NCI-H2171 treated with DMSO at 0.1 percent for 48 hours (cell line): ENCODE measurements around the gene ACOT7.
A peak's percentile ranks its signal among the peaks of the same experiment; 100 is the strongest.

Experiments
- DNase-seq: peaks from one replicate; lab custom pipeline; 2025; lab: John Stamatoyannopoulos, UW

The ACOT7 gene

DNA sequence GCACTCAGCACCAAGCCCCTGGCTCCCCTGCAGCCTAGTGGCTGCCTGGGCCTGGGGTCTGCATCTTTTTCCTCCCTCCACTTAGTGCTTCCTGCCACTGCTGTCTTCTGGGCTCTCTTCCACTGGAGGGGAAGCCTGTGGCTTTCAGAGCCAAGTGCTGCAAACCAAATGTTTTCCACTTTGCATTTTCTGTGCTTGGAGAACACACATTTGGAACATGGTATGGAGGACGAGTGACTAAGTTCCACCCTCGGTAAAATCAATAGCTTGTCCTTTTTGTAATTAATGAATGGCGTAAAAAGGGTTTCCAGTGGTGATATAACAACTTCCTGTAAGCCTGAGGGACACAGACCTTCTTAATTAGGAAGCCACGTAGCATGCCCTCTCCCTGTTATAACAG lies 122.6 kb downstream of the ACOT7 start:
- no peak for DNase-seq

DNA sequence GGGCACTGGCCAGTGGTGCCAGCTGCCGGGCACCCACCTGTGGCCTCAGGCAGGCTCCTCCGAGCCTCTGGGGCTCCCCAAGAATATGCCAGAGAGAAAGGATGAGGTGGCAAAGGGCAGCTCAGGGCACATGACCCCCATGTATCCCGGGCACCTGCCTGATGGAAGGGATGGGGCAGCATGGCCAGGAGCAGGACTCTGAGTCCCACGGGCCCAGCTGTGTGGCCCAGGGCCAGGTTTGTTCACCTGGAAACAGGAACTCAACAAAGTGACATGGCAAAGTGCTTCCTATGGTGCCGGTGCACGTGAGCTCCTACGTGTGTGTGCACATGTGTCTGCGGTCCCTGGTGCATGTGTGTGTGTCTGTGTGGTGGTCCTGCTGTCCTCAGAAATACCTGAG lies 123.2 kb downstream of the ACOT7 start:
- peak; percentile 78 for DNase-seq

DNA sequence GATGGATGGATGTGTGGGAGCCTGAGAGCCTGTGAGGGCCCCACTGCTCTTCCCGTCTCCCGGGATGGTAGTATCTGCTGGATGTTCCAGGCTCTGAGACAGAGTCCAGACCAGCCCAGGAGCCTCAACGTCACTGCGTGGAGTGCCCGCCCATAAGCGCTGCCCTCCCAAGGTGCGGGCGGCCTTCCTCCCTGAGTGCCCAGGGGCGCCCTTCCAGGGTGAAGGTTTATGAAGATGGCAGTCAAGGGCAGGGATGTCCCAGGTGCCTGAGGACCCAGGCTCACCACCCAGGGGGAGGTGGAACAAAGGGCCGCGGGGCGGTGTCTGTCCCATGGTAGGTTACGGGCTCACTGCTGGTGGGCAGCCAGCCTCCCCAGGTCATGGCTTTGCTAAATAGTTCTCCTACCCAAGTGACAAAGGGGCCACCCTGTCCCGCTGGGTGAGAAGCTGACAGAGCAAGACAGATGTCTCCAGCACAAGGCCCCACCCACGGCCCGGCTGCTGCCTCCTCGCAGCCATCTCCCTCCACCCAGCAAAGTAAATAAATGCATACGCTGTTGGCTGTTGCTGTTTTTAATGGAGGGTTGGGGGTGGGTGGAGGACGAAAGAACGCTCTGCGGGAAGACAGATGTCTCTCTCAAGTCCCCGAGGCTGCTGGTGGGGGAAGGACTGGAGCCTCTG lies 123.7 kb downstream of the ACOT7 start:
- DNase-seq: peak; percentile 93

DNA sequence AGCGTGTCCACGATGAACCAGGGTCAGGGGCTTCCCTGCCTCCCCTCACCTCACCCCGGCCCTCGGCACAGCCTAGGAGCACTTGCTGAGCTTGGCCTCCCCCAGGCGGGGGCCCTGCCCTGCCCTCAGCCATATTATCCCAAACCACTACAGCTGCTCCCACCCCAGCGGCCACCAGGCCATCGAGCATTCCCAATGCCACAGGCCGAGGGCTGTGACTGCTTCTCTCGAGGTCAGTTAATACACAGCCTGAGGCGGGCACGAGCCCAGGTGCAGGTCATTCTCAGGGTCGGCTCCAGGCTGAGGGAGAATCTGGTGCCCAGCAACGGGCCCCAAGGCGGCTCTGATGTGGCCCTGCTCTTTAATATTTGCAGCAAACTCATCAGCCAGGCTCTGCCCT lies 124.3 kb downstream of the ACOT7 start:
- DNase-seq: no peak

DNA sequence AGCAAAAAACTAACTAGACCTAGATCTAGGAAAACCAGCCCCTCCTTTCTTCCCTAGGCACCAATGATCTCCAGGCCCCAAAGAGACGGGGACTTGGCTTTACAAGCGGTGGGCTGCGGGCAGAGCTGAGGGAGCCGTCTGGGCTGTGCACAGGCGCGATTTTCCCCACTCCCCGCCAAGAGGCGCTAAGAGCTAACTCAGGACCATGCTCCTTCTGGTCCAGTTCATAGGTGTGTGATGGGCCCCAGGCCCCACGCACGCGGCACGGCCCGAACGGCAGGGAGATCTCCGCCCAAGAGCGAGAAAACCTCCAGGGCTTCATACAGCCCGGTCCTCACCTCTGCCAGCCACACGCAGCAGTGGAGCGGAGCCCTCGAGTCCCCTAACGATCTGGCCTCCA lies 125.2 kb downstream of the ACOT7 start:
- DNase-seq: no peak

DNA sequence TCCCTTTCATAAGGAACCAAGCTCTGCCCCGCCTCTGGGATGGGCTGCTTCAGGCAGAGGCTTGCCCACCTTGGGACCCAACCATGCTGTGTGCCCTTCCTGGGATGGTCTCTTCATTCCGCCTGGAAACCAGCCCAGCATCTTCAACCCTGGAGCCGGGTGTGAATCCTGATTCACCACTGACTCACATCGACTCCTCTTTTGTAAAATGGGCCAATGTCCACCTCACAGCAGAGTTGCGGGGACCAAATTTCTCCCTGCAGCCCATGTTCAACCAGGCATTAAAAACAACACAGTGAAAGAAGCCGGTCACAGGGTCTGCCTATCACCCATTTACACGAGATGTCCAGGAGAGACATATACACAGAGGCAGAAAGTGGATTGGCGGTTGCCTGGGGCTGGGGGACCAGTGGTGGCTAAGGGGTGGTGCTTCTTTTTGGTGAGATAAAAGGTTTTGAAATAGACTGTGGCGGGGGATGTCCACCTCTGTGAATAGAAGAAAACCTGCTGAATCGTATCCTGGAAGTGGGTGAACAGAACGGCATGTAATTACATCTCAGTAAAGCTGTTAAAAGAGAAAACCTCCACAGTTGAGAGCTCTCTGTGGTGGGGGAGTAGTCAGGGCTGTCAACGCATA lies 125.8 kb downstream of the ACOT7 start:
- no peak for DNase-seq

DNA sequence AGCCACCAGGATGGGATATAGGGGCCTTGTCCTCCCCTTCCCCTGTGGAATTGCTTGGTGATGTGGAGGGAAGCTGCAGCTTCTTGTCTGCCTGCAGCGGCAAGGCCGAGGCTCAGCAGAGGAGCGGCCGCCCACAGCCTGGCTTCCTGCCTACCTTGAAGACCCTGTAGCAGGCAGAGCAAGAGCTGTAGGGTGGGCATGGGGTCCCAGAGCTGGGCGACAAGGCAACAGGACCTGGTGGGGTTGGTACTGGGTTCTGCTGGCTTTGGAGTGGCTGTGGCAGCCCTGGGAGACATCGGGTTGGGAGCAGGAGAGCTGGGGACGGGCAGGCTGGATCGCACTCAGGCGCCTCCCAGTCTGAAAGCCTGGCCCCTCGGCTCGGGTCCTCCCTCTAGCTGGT lies 126.9 kb downstream of the ACOT7 start:
- DNase-seq: no peak

DNA sequence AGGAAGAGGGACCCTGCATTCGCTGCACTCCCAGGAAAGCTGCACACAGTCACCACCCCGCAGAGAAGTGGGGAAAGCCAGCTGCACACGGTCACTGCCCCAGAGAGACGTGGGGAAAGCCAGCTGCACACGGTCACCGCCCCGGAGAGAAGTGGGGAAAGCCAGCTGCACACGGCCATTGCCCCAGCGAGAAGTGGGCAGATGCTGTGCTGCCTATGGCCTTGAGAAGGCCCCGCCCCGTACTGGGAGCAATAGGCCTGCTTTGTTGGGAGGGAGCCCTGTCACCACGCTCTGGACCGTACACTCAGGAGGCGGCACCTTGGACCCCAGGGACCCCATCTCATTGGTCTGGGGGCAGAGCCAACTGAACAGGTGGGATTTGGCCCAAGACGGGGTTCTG lies 128.4 kb downstream of the ACOT7 start:
- no peak for DNase-seq

DNA sequence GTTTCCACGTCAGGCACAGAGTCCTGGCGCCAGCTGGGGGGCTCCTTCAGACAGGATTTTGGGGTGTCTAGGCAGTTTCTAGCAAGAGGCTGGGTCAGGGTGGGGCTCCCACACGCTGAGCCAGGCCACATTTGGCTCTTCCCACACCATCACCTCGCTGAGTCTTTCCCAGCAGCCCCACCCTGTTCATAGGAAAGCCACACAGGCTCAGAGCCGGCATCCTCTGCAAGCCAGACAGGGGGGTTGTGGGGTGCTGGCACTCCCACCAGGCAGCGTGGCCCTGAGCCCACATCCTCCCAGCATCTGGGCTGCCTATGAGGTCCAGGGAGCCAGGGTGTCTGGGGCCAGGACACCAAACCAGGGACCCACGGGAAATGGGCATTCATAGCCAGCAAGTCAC lies 129.9 kb downstream of the ACOT7 start:
- no peak for DNase-seq

DNA sequence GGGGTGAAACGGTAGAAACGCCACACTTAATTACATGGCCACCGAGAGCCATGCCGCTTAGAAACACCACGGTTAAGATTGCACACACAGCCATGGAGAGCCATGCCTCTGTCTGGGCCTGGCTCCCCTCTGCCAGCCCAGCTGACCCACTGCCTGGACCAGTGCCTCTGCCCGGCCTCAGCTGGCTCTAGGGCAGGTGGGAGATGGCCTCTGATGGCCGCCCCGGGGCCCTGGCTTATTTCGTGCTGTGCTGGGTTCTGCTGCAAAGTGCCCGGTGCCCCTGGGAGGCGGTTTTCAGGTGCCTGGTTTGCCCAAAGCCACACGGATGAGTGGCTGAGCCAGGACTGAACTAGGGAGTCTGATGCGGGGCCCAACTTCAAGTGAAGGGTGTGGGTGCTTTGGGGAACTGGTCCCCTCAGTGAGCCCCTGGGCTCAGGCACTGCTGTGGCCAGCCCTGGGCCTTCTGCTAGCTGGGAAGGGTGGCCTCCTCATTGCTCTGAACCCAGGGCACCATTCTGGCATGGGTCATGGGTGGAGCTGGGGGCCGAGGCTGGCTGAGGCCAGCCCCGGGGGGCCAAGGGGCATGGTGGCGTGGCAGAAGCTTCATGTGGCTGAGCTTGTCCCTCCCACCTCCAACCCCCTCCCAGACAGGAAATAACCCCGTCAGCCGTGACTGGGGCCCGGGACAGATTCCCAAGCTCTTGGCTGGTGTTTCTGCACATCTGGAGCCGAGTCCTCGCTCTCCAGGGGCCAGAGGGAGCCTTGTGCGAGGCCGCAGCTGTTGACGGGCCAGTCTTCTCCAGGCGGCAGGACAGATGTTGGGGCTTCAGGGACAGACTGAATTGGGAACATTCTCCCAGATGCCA lies 130.8 kb downstream of the ACOT7 start:
- no peak for DNase-seq

DNA sequence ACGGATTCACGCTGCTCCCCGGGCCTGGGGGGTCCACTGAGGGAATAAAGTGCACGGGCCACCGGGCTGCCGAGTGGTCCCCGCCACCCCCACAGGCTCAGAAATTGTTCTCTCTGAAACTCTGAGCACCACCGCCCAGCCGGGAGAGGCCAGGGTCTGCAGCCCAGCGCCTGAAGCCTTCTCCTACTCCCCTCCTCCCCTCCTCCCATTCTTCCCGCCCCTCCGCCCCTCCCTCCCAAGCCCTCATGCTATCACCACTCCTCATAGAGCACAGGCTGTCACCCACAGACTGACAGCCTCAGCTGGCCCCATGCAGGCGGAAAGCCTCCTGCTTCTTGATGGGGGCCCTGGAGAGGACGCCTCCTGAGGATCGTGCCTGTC lies 132.0 kb downstream of the ACOT7 start:
- peak; percentile 80 for DNase-seq

DNA sequence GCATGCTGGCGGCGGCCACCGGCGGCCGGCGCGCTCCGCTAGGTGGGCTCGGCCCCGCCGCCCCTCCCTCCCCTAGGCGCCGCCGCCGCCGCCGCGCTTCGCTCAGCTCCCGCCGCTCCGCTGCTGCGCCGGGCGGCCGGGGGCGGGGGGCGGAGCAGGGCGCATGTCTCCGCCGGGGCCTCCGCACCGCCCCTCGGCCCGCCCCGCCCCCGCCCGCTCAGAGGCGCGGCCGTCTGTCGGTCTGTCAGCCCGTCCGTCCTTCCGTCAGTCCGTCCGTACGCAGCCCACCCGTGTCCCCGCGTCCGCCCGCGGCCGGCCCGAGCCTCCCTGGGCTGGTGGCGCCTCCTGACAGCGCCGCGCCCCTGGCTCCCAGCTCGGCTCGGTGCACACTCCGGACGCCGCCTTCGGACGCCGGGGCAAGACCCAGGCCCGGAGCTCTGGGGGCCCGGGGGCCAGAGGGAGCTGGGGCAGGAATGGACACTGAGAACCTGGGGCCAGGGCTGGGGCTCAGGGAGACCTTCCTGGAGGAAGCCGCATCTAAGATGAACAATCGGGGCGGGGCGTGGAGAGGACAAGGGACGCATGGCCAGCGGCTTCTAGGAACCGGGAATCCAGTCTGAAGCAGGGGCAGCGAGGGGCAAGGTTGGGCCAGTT lies 132.5 kb downstream of the ACOT7 start, which contains the start of gene GPR153:
GPR153 (minus strand) TSS at position 138 of the 654 bp plus-strand sequence. CDS start 6,193 bp downstream, outside the sequence.
- DNase-seq: peak; percentile 45

DNA sequence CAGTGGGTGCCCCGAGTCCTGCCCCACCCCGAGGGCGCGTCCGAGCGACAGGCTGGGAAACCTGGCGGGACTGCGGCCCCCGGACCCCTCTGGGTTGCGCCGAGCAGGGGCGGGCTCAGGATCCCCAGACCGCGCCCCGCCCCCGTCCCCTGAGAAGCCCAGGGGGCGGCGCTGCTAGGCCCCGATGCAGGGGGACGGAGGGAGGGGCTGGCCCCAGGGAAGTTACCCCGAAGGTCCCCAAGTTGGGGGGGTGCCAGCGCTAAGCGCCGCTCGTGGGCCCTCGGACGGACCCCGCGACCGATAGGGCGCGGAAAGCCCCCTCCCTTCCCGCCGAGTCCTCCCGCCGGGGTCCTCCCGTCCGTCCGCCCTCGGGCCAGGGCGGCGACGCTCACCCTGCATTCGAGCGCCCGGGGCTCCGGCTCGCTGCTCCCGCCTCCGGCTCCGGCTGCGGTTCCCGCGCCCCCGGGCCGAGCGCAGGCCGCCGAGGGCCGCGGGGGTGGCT lies 133.1 kb downstream of the ACOT7 start:
- DNase-seq: no peak

DNA sequence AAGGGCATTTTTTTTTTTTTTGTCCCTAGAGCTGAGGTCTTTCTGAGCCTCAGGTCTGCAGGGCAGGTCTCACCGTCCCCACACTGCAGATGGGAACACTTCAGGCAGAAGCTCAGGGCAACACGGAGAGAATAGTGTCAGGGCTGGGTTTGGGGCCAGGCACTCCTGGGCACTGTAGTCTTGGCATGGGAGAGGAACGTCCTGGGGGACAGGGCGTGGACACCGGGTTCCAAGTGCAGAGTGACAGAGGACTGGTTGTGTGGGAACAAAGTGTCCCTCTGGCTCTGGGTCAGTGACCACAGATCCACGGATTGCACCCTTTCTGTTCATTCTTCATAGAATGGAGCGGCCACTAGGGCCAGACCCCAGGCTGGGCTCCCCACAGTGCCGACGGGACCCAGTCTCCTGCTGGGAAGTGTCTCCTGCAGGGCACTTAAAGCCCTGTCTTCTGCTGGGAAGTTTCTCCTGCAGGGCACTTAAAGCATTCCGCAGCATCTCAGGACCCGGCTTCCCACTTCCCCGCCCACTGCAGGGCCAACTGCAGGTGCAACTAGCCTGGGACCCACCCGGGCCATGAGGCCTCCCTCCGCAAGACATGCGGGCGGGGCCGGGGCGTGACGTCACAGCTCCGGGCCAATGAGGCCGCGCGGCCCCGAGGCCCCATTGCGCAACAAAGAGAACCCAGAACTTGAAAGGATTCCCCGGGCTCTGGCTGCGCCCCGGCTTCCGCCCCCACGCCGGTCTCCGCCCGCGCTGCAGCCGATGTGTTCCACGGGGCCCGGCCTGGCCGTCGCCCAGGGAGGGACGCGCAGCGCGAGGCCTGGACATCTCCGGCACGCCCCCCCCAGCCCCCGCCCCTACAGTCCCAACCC lies 133.8 kb downstream of the ACOT7 start:
- DNase-seq: peak; percentile 60

DNA sequence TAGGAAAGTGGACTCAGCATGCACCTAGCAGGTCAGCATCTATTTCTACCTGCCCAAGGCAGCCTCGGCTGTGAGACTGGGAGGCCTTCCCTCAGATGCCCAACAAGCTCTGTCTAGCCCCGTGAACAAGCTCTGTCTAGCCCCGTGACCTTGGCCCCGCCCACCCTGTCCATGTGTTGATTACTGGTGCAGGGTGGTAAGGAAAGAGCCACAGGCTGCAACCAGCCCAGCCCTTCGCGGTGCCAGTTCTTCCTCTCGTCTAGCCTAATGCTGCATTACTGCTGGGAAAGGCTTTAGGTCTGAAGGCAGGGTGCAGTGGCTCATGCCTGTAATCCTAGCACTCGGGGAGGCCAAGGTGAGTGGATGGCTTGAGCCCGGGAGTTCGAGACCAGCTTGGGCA lies 134.9 kb downstream of the ACOT7 start:
- DNase-seq: no peak

DNA sequence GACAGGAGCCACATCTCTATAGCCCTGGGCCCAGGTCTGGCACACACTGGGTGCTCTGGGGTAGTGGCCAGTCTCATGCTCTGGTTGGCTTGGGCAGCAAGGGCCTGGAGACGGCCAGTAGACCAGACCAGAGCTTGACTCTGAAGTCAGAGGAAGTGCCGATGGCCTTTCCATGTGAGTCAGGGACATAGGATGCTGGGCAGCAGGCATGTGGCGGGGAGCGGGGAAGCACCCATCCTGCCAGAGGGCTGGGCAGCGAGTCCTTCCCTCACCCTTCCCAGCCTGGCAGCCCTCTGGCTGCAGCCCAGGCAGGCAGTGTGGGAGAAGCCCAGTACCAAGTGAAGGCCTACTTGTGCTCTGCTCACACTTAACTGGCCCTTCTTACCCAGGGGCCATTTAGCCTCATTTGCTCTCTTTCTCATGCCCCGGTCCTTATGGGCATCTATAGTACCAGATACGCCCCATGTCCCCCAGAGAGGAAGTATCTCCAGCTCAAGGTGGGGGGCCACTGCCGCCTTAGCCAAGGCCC lies 136.0 kb downstream of the ACOT7 start:
- no peak for DNase-seq

DNA sequence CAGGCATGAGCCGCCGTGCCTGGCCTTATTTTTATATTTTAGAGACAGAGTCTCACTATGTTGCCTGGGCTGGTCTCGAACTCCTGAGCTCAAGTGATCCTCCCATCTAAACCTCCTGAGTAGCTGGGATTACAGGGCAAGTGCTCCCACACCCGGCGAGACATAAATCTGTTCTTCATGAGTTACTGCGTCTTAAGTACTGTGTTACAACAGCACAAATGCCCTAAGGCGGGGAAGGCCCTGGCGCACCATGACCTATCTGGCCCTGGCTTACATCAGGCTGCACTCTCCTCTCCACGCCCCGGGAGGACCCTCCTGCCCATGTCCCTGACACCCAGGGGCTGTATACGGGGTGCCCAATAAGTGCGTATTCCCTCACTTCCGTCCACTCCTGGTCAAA lies 136.9 kb downstream of the ACOT7 start:
- DNase-seq: no peak

DNA sequence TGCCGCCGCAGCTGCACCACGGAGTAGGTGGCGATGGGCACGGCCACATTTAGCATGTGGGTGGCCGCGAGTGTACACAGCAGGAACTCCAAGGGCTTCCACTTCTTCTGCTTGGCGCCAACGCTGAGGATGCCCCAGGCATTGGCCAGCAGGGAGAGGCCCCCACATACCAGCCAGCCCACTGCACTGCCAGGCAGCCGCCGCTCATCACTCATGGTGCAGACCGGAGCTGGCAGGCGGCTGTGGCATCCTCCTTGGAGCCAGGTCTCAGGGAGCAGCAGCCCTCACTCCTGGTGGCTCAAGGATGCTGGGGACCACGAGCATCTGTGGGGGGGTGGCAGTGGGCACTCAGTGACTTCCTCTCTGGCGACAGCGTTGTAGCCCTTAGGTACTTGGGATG lies 138.9 kb downstream of the ACOT7 start:
- no peak for DNase-seq

DNA sequence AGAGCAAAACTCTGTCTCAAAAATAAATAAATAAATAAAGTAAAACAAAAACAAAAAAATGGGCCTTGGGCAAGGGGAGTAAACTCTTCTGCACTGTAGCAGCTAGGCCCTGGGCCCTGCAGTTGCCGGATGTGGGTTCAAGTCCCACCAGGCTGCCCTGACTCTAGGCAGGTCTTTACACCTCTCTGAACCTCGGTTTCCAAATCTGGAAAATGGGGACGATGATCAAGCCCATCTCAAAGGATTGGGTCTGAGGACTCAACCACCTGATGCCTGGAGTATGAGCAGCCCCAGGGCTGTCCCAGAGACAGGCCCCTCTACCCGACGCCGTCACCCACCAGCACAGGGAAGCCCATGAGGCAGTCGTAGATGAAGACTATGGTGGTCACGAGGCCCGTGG lies 140.2 kb downstream of the ACOT7 start:
- no peak for DNase-seq

DNA sequence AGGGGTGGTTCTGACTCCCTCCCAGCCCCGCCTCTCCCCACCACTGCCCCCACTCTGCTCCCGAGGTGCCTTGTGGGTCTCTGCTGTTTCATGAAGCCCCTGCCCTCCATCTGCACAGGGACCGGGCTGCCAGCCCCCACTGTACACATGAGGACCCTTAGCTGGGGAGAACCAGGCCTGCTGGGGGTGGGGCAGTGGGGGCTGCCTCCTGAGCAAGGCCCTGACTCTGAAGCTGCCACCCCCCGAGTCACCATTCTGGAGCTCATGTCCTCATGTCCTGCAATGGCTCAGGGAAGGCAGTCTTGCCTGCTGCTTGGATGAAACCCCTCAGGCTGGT lies 141.2 kb downstream of the ACOT7 start:
- DNase-seq: no peak

DNA sequence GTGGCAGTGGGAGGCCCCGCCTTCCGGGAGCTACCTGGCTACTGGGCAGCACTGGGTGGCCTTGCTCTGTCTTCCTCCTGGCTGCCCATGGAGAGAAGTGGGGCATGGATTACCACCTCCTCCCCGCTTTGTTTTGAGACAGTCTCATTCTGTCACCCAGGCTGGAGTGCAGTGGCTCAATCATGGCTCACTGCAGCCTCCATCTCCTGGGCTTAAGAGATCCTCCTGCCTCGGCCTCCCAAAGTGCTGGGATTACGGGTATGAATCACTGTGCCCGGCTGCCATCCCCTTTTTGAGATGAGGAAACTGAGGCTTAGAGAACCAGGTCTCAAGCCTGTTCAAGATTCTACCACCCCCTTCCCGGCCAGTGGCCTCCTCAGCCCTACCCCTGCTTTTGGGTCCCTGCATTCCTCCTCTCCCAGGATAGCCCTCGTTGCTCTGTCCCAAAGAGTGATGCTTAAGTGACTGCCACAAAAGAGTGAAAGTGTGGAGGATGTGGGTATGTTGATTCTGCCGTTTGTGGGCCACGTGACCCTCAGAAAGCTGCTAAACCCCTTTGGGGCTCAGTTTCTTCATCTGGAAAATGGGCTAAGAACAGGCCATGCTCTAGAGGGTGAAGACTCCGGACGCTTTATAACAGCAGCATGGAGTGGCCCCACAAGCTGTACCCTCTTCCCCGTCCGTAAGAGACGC lies 141.7 kb downstream of the ACOT7 start:
- no peak for DNase-seq
